GM12874 (cell line): ENCODE results near the gene SOX21.

Experiments
- TF ChIP-seq, protein P1 (sequence below): IDR thresholded peaks from 2 replicates; pipeline ENCODE4 v1.5.1; 2011; ENCODE audit warnings: low read depth, mild to moderate bottlenecking, control low read depth, low read length, moderate library complexity; ENCODE audit not compliant: insufficient read depth

The SOX21 gene

DNA sequence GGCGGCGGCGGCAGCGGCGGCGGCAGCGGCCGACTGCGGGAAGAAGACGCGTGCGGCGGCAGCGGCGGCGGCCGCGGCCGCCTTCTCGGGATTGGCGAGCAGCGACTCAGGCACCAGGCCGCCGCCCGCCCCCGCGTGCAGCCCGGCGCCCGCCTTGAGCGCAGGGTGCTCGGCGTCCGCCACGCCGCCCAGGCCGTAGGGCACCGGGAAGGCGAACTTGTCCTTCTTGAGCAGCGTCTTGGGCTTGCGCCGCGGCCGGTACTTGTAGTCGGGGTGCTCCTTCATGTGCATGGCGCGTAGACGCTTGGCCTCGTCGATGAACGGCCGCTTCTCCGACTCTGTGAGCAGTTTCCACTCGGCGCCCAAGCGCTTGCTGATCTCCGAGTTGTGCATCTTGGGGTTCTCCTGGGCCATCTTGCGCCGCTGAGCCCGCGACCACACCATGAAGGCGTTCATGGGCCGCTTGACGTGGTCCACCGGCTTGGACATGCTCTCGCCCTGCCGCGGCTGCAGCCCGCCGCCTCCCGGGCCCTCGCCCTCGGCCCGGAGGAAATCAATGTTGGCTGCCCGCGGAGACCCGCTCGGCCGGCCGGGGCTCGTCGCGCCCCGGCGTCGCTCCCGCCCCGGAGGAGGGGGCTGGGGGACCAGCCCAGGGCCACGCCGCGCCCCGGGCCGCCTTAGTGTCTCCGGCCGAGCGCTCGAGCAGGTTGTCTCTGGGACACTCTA is 621 bp downstream of the SOX21 start:
- TF ChIP-seq, protein P1, sequence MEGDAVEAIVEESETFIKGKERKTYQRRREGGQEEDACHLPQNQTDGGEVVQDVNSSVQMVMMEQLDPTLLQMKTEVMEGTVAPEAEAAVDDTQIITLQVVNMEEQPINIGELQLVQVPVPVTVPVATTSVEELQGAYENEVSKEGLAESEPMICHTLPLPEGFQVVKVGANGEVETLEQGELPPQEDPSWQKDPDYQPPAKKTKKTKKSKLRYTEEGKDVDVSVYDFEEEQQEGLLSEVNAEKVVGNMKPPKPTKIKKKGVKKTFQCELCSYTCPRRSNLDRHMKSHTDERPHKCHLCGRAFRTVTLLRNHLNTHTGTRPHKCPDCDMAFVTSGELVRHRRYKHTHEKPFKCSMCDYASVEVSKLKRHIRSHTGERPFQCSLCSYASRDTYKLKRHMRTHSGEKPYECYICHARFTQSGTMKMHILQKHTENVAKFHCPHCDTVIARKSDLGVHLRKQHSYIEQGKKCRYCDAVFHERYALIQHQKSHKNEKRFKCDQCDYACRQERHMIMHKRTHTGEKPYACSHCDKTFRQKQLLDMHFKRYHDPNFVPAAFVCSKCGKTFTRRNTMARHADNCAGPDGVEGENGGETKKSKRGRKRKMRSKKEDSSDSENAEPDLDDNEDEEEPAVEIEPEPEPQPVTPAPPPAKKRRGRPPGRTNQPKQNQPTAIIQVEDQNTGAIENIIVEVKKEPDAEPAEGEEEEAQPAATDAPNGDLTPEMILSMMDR, result no peak

GRCh38 chr13:94710881-94711560 is 1.3 kb downstream of the SOX21 start:
- TF ChIP-seq, protein P1, result peak; percentile 22; the same call in 1 of the 2 replicates

- TF ChIP-seq, protein P1, result no peak
These were observed 2.1 kb downstream of the SOX21 start for GRCh38 chr13:94710065-94710781.

- TF ChIP-seq, protein P1, result no peak
These were observed 3.1 kb downstream of the SOX21 start for GRCh38 chr13:94709001-94709834.

GRCh38 chr13:94708031-94708859 is 4.1 kb downstream of the SOX21 start:
- TF ChIP-seq, protein P1, result no peak

DNA sequence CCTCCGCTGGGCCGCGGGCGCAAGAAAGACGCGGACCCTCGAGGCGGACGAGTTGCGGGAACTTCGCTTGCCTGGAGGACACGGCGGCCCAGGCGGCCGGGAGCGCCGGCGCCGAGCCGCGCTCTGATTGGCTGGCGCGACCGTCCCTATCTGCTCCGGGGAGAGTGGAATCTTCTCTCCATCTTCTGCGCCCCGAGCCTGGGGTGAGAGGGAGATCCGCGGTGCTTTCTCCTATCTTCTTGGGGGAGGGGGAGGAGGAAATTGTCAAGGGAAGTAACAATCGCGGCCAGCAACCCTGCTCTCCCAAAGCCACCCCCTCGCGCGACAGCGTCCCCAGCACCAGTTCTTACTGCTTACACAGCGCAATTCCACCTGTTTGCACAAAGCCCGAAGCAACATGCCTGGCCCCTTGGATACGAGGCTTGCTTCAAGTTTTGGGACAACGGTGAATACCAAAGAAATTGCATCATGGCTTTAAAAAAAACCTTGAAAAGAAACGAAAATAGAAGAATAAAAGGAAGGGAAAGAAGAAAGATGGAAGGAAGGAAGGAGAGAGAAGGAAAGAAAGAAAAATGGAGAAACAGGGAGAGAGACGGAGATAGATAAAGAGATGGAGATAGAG is 4.8 kb downstream of the SOX21 start:
- TF ChIP-seq, protein P1, result no peak
